Measurements from ENCODE around the gene ELMO2.
"Not testable (repeated sequence)": the region's sequence is repeated elsewhere in the genome, so short reads cannot be mapped to it uniquely, and the experiment has no call there.

Gene ELMO2

DNA sequence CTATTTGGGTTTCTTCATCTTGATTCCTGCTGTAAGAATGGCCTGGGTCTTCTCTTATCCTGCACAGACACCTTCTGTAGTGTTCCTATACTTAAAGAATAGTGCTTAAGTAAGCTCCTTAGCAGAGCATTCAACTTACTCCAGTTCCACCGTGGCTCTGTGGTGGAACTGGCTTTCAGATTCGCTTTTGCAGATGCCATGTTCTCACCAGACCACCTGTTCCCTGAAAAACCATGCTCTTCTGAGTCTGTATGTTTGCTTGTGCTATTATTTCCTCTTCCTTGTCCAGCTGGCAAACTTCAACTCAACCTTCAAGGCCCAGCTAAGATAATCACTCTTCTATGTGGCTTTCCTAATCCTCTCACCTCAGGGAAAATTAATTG is 4.9 kb downstream of the ELMO2 start:
- DNase-seq = no peak

DNA sequence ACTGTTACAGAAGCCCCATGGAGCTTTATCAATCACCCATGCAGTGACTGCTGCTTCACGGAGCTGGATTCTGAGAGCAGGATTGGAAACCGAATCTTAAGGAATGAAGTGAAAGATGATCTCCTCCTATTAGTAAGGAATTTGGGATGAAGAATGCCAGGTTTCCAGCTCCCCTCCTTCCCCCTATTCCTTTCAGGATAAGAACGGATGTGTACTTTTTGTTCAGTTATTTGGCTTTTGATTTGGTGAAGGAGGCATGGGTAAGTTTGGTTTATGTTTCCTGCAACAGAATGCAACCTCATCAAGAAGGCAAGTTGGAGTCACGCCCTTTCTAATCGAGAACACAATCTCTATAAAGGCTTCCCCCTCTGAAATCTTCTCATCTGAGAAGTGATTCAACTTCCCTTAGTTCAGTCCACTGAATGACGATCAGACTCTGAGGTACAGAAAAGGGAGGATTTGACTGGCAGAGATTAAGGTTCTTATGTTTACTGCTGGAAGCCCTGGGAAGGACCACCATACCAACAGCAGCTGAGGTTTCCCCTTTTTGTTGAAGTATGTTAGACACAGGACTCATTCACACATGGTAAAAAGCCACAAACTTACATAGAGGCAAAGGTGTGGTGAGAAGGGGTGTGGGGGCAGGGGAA is 5.5 kb downstream of the ELMO2 start:
- no peak for DNase-seq

DNA sequence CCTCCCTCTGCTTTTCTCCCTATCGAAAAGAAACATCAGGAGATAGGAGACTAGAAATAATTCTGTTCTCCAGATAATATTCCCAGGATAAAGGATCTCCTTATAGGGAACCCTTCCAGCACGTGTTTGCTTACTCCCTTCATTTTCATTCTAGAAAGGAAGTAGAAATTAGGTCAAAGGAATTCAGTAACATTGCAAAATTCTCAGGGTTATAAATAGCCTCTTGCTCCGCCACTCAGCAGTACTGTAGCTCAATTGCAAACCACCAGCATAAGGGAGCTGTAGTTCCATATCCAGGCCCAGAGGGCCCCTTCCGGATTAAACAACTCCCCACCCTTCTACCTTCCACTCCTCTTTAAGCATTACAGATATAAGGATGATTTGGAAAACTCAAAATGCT is 6.2 kb downstream of the ELMO2 start:
- DNase-seq = no peak

DNA sequence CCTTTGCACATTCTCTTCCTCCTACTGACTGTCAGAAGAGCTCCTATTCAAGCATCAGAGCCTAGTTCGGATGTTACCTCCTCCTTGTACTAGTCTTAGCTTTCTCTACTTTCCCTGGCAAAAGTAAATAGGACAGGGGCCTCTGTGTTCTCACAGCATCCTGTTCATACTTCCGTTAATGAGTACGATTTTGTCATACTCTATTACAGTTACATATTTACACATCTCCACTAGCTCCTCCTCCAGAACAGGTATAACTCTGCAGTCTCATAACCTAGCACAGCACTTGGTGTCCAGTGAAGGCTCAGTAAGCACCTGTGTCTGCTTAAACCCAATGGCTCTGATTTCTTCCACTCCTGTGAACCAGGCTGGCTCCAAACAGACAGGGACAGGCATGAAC is 7.0 kb downstream of the ELMO2 start:
- DNase-seq = no peak

- no peak for DNase-seq
Measured at GRCh38 chr20:46398963-46399362, 7.5 kb downstream of the ELMO2 start.

- no peak for DNase-seq
Measured at GRCh38 chr20:46396052-46396740, 10.2 kb downstream of the ELMO2 start.

GRCh38 chr20:46394872-46395760 is 11.3 kb downstream of the ELMO2 start:
- DNase-seq = no peak

- DNase-seq = no peak
Measured at GRCh38 chr20:46393967-46394366, 12.4 kb downstream of the ELMO2 start.

DNA sequence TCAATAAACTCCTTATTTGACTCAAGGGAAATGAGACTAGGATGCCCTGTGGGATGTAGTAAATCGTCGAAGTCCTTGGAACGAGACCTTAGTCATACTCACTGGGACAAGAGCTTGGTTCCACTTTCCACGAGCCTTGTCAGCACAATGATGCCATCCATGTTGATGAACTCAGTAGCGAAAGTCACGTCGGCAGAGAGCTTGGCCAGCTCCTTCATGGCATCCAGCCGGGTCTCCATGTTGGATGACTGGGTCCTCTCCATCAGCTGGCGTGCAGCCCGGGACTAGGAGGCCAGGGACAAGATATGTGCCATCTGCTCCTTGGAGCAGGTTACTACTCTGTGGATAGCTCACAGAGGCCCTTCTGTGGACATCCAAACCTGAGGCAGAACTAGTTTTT is 17.5 kb downstream of the ELMO2 start:
- DNase-seq = no peak

GRCh38 chr20:46388201-46388836 is 18.1 kb downstream of the ELMO2 start:
- DNase-seq = no peak

GRCh38 chr20:46387054-46387453 is 19.4 kb downstream of the ELMO2 start:
- not testable (repeated sequence) for DNase-seq

- no peak for DNase-seq
Measured at GRCh38 chr20:46378412-46379009, 27.9 kb downstream of the ELMO2 start.

- no peak for DNase-seq
Measured at GRCh38 chr20:46377518-46377917, 28.9 kb downstream of the ELMO2 start.

DNA sequence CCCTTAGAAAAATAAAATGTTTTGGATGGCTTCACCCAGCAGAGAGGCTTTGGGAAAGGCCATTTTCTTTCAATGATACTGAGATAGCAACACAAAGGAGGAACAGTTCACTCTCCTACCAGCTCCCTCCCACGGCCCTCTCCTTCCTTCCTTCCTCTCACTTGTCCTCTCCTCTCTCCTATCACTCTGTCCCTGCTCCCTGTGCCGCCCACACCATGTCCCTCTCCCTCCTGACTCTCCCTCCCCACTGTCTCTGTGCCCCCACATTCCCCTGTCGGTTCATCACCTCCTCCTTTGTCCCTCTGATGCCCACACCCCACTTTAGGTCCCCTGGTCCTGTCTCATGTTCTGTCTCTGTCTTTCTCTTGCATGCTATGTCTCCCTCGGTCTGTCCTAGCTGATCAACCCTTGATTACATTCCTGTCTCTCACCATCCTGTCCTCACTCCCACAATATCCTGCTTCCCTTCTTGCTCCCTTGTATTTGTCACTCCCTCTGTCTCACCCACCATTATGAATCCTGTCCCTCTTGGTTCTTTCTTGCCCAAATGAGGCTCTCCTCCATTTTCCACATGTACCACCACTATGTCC is 30.1 kb downstream of the ELMO2 start:
- no peak for DNase-seq

- DNase-seq = no peak
Measured at GRCh38 chr20:46375771-46376170, 30.6 kb downstream of the ELMO2 start.

- no peak for DNase-seq
Measured at GRCh38 chr20:46374383-46374782, 32.0 kb downstream of the ELMO2 start.

GRCh38 chr20:46371656-46372055 is 34.8 kb downstream of the ELMO2 start:
- DNase-seq = no peak

DNA sequence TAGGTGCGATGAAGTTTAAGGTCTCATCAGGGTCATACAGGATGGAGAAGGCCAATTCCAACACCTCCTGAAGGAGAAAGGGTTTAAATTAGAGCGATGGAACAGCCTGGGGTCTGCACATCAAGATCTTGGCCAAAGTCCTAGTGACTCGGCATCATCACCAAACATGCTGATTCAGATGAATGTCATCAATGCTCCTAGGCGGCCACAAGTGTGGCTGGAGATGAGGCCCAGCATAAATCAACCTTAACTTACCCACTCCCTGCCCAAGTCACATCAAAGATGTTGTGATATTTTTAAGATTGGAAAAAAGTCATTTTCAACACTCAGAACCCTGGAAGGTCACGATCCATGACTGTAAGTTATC is 37.5 kb downstream of the ELMO2 start:
- DNase-seq = no peak

GRCh38 chr20:46367967-46368901 is 38.2 kb downstream of the ELMO2 start:
- no peak for DNase-seq

GRCh38 chr20:46367234-46367633 is 39.2 kb downstream of the ELMO2 start:
- DNase-seq = no peak

DNA sequence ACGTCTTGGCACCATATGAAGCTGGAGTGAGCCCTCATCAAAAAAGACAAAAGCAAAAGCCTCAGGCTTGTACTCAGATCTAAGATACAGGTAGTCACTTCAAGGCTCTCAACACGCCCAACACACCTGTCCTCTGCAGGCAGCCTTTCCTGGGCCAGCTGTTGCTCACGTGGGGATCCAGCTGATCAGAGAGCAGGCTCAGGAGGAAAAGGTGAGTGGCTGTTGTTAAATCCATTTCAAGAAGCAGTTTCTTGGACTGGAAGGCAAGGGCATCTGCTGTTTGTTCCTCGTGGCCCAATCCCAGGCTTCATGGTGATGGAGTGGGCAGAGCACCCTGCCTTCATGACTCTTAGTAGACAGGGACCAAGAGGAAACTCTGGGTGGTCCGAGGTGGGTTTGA is 39.6 kb downstream of the ELMO2 start:
- DNase-seq = no peak

Measured in stimulated activated CD4-positive, alpha-beta T cell treated with anti-CD3 and anti-CD28 coated beads, Interleukin-2, amount 100 ng/mL, for 48 hours (primary cell).